TTC549 (cell line): ENCODE data around the gene PPP1R16B.

Source experiments
- FAIRE-seq: peaks from 2 replicates; lab custom pipeline; 2012; peaks lifted over from hg19 to GRCh38; lab: Jason Lieb, UNC

Gene PPP1R16B

DNA sequence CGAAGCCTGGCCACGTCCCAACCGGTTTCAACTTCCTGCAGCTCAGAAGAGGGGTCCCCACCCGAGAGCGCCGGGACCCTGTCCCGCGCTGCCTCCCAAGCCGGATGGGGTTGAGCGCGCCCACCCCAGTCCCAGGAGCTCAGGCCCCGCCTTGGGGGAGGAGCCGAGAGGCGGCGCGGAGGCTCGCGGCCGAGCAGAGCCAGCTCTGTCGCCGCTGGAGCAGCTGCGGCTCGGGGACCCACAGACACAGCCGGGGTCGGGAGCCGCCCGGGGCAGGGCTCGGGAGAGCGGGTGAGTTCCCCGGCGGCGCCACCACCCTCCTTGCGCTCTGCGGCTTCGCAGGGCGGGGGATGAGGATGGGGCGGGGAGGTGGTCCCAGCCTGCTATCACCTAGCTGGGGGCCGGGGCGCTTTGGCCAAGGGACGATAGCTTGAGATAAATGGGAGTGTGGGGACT, at the start of gene PPP1R16B:
TSS of gene PPP1R16B (plus strand) at position 196 of the 456 bp plus-strand sequence. CDS start 30,229 bp downstream, outside the sequence.
- no peak for FAIRE-seq

DNA sequence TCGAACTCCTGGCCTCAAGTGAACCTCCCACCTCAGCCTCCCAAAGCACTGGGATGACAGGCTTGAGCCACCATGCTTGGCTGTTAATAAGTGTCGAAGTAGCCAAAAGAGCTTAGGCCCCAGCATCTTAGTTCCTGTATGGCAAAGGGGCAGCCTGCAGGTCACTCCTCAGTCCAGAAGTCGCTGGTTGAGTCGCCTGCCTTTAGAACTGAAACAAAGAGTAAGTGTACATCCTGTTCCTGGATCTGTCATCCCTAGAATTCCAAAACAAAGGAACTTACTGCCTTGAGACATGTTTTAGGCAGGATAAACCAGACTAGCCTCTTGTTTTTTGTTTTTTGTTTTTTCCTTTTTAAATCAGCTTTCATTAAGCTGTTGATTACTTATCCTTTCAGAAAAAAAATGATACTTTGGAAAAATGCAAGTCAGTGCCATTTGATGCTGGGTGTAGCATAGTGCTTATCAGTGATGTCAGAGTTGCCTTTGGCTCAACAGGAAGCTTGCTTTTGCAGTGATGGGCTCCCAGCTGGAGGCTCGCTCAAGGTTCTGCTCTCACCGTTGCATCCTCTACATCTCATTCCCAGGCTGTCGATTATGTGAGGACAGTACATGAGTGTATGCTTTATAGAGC, 48.2 kb upstream of the PPP1R16B start:
- no peak for FAIRE-seq

DNA sequence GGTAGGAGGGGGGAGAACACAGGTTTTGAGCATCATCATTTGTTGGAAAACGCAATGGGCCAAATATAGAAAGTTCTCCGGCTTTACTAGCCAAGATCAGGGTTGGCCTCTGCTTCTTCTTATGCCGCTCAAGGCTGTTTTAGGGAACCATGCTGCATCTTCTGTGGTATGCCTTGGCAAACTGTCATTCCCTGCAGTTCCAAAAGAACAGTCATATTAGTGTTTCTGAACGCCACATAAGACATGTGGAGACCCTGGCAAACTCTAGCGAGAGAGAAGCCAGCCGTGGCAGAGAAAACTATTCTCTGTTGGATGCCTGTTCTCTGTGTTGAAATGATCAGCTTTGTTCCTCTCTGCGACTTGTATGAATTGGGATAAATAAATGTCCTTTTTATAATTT, 46.4 kb upstream of the PPP1R16B start:
- FAIRE-seq: no peak

- no peak for FAIRE-seq
Observed at GRCh38 chr20:38760978-38761377, 44.5 kb upstream of the PPP1R16B start.

DNA sequence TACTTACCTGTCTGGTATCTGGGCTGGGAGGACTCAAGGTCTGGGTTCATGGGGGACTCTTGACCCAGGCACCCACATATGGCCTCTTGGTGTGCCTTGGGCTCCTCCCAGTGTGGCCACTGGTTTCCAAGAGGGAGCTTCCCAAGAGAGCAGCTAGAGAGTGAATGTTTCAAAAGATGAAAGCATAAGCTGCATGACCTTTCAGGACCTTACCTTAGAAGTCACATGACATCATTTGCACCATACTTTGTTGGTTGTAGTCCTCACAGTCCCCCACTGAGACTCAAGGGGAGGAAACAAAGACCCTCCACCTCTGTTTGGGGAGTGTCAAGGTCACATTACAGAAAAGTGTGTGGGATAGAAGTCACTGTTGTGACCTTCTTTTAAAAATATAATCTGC, 43.3 kb upstream of the PPP1R16B start:
- FAIRE-seq: no peak

- no peak for FAIRE-seq
Observed at GRCh38 chr20:38763616-38764015, 41.9 kb upstream of the PPP1R16B start.

DNA sequence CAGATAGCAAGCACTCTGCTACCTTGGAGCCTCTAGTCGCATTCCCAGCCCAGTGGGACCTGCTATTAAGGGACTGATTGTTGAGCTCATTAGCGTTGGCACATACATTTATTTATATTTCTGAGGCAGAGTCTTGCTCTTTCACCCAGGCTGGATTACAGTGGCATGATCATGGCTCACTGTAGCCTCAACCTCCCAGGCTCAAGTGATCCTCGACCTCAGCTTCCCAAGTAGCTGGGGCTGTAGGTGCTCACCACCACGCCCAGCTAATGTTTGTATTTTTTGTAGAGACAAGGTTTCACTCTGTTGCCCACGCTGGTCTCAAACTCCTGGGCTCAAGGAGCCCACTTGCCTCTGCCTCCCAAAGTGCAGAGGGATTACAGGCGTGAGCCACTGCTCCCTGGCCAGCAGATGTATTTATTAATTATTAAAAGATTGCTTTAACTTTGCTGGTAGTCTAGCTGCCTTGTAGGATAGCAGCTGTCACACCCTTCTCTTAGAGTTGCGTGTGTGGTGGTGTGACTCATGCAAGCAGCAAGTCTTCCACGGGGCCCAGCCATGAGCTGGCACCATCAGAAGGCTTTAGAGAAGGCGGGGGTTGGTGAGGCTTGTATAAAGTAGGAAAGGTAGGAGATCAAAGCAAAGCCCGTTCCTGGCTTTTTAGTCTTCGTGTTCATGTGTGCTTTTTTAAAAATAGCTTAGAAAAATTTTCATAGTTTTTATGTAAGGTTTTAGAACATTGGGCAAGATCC, 40.8 kb upstream of the PPP1R16B start:
- FAIRE-seq: no peak

- no peak for FAIRE-seq
Observed at GRCh38 chr20:38766071-38766470, 39.4 kb upstream of the PPP1R16B start.

DNA sequence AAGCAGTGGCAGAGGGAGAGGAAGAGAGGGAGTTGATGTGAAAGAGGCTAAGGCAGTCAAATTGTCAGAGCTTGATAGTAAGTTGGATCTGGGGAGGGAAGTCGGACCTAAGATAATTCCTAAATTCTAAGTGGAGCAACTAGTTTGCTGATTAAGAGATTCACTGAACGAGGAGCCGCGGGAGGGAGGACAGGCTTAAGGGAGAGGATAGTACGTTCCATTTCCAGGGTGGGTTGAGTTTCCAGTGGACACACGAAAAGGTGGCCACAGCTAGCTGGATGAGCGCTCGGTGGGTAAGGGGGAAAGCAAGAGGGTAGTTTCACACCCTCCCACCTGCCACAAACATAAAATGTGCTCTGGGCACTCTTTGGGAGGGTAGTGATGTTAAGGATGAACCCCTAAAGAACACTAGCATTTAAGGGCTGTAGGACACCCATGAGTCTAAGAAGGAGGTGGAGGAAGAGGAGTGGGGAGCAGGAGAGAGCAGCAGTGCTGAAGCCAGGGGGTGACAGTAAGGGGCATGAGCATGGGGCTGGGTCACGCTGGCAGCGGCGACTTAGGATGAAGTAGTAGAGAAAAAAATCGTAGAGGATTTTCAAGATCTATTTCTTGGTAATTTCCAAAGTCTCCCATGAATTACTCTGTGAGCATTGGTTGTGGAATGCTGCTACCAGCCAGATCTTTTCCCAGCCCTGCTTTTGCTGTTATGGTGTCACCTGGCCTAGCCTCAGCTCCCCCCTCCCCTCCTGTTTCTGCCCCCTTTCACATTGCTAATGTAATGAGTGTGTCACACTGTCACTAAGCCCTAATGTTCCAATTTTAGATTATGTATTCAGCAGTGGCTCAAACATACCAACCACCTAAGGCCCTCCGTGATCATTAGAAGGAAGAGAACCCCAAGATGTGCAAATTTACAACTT, 35.9 kb upstream of the PPP1R16B start:
- no peak for FAIRE-seq

DNA sequence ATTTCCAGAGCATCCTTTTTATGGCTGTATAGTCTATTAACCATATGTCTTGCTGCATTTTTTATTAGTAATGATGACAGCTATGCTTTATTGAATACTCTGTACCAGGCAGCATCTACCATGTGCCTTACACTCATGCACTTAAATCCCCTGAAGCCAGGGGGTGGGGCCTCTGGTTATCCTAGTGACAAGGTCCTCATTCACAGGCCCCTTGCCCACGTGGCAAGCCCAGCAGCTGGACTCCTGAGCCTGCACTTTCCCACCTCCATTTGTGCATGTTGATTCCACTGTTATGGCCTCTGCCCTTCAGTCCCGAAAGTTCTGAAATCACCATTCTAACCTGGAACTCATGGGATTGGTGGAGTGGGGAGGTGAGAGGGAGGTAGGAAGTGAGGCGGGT, 35.0 kb upstream of the PPP1R16B start:
- no peak for FAIRE-seq

GRCh38 chr20:38770970-38771369, 34.5 kb upstream of the PPP1R16B start:
- FAIRE-seq: no peak

DNA sequence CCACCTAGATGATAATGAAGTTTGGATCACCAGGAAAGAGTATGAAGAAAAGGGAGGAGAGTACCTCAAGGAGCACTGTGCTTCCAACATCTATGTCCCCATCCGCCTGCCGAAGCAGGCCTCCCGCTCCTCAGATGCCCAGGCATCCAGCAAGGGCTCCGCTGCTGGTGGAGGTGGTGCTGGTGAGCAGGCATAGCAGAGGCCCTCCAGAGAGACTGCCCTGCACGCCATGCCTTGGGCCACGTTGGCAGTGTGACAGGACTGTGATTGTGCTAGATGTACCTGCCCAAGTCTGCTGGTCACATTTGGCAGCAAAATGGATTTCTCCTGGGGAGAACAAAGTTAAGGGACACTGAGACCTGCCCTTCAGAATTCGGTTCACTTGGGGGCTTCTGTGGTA, 33.9 kb upstream of the PPP1R16B start:
- no peak for FAIRE-seq

- no peak for FAIRE-seq
Observed at GRCh38 chr20:38774167-38774566, 31.3 kb upstream of the PPP1R16B start.

DNA sequence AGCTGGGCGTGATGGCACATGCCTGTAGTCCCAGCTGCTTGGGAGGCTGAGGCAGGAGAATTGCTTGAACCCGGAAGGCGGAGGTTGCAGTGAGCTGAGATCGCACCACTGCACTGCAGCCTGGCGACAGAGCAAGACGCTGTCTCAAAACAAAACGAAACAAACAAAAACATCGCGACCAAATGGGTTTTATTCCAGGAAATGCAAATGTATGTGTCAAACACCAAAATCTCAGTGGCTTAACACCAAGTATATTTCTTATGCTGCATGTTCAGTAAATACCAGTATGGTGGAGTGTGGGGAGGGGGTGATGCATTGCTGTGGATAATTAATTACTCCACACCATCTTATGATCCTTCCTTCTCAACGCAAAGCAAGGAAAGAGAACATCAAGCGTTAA, 29.1 kb upstream of the PPP1R16B start:
- no peak for FAIRE-seq

DNA sequence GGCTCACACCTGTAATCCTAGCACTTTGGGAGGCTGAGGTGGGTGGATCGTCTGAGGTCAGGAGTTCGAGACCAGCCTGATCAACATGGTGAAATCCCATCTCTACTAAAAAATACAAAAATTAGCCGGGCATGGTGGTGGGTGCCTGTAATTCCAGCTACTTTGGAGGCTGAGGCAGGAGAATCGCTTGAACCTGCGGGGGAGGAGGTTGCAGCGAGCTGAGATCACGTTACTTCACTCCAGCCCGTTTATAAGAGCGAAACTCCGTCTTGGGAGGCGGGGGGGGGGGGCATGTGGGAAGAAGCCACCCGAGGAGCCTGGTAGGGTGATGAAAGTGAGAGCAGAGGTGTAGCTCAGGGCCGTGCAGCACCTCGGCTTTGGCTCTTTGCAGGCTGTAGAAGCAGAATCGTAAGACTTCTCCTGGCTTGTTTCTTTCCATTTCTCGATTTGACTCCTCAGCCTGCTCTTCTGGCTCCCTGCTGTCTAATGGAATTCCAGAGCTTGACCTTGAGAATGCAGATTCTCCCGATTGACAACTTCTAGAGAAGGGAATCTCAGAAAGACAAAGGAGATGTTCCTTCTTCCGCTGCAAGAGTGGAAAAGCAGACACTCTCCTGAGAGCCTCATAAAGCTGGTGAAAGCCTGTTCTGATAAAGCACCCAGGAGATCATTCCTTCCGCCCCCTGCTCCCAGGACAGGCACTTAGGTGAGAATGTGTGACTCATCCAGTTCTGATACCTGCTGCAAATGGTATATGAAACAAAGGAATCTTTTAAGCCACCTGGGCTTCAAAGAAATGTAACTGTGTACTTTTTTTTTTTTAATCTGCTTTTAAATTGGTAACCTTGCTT, 26.0 kb upstream of the PPP1R16B start:
- FAIRE-seq: no peak

GRCh38 chr20:38782275-38782674, 23.2 kb upstream of the PPP1R16B start:
- no peak for FAIRE-seq

DNA sequence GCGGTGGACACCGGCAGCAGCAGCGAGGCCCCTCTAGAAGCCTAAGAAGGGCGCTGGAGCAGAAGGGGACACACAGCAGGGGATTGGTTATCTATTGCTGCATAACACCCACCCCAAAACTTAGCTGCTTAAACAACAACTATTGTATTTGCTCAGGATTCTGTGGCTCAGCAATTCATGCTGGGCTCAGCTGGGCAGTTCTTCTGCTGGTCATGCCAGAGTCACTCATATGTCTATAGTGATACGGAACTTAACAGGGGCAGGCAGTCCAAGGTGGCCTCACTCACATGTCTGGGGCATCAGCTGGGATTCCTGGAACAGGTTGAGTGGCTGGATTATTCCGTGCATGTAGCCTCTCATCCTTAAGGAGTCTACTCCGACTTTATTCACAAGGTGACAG, 17.6 kb upstream of the PPP1R16B start:
- FAIRE-seq: no peak

- no peak for FAIRE-seq
Observed at GRCh38 chr20:38789503-38790199, 15.8 kb upstream of the PPP1R16B start.

DNA sequence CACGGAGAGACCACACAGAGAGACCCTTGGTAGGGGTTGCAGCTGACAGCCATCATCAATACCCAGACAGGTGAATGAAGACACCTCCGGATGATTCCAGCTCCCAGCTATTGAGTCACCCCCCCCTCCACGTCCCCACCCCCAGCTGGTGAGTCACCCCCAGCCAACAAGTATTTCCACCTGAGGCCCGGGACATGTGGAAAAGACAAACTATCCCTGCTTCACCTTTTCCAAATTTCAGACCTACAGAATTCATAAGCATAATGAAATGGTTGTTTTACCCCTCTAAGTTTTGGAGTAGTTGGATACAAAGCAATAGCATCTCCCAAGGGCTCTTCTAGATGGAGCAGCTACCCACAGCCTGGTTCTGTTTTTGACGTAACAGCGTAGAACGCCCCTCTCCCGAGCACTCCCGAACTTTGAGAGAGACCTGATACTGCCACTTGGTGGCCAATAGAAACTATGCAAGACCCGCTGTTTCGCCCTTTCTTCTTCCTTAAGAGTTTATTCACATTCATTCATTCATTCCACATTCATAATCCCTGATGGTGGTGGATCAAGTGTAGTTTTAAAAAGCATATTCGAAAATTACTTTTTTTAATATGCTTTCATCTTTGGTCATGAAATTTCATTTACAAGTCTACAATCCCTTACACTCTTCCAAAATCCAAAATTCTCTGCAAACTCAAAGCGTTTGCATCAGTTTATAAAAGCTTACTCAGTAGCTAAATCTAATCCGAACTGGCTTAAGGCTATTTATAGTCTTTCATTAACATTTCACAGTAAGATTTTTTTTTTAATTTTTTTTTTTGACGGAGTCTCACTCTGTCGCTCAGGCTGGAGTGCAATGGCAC, 15.1 kb upstream of the PPP1R16B start:
- FAIRE-seq: no peak

GRCh38 chr20:38791291-38791690, 14.2 kb upstream of the PPP1R16B start:
- no peak for FAIRE-seq
